Right ventricle myocardium inferior (tissue), 1 donor: ENCODE data around the gene RAD21L1. TPM values are rescaled to one million over a fixed set of nuclear protein-coding genes. Genes with fewer than 3 reads are reported as not detected.

Experiments
- ATAC-seq: fragments of 200-7000 bp; cut with Tn5 transposase; one replicate; pipeline ENCODE4 v1.9.1; 2020; ENCODE audit warnings: mild to moderate bottlenecking, moderate library complexity
- DNase-seq: peaks from one replicate; pipeline ENCODE4 v3.0.0; 2021; ENCODE audit errors: missing footprints
- intact Hi-C: fragments of 100-400 bp; cut with DNase I; formaldehyde crosslinking; loops from one replicate; pipeline ENCODE4 v1.11.0; 2022
- total RNA-seq: library from RNA; stranded (reverse); fragmentation: NEBNext Ultra II Directional; extraction: Animal tissue kit (Norgen Biotek cat#: 25700); gene quantifications from one replicate; pipeline ENCODE4 v1.2.1, GENCODE V29; 2021
- donor health status: DM: no; HTN: yes; CAD: no; lungs with severe emphysema.

Gene RAD21L1
- total RNA-seq, 1 donor from 2014 or later = not detected

DNA sequence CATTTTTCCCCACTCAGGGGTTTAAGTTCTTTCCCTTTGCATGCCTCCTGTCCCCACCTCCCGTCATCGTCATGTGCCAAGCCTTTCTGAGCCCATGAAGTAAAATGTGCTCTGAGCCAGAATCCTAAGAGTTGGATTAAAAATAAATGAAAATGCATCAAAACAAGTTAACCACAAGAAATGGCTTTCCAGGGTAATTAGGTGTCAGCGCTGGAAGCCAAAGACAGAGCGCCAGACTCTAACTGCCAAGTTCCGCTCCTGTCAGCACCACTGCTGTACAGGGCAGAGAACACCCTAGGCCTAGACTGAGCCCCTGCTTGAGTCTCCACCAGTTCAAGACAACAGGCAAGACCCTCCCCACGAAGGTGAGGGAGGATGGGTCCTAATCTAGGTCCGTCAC, 28.0 kb upstream of the RAD21L1 start:
- intact Hi-C loops = no loop called here
- DNase-seq (no peak), ATAC-seq (no peak)

DNA sequence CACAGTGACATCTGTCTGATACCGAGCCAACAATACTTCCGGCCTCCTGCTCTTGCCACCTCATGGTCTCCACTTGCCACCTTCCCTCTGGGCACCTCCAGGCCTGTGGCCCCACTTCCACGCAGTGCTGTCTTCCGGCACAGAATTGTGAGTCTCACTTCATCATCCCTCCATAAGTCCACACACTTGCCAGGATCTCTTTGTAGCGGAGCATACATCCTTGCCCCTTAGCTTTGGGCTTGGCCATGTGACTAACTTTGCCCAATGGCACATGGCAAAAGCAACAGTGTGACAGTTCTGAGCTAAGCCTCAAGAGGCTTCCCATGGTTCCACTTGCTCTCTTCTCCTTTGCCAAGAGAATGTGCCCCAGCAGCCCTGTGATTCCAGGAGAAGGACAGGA, 27.1 kb upstream of the RAD21L1 start:
- ATAC-seq = no peak
- intact Hi-C loops = no loop called here
- DNase-seq = no peak

- intact Hi-C loops = no loop called here
- no peak for DNase-seq
- ATAC-seq = no peak
Measured at GRCh38 chr20:1199212-1199873, 26.5 kb upstream of the RAD21L1 start.

DNA sequence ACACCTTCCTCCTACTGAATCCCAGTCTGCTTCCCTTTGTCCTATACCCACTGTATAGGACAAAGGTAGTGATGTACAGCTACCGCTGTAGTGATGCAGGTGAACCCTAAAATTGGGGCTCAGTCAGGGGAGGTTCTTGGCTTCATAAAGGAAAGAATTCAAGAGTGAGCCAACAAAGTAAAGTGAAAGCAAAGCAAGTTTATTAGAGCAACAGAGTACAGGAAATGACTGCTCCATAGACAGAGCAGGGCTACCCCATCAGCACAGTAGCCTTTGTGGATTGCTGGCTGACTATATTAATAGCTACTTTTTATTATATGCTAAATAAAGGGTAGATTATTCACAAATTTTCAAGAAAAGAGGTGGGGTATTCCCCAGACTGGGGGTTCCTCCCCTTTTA, 25.9 kb upstream of the RAD21L1 start:
- DNase-seq = no peak
- intact Hi-C loops = loop anchor here (10.0 kb wide), 1 partner anchor 245 kb away; no protein-coding TSS in a partner anchor
- ATAC-seq = no peak

GRCh38 chr20:1202762-1203504, 22.9 kb upstream of the RAD21L1 start, which contains the start of gene C20orf202:
TSS of gene C20orf202 (plus strand) at chr20:1203454. CDS start at chr20:1203586, 132 bp downstream.
- ATAC-seq (no peak), DNase-seq (no peak)
- intact Hi-C loops = loop anchor here (10.0 kb wide), 1 partner anchor 248 kb away; no protein-coding TSS in a partner anchor

- intact Hi-C loops = loop anchor here (10.0 kb wide), 1 partner anchor 249 kb away; no protein-coding TSS in a partner anchor
- ATAC-seq (no peak), DNase-seq (no peak)
Measured at GRCh38 chr20:1203630-1204029, 22.2 kb upstream of the RAD21L1 start.

DNA sequence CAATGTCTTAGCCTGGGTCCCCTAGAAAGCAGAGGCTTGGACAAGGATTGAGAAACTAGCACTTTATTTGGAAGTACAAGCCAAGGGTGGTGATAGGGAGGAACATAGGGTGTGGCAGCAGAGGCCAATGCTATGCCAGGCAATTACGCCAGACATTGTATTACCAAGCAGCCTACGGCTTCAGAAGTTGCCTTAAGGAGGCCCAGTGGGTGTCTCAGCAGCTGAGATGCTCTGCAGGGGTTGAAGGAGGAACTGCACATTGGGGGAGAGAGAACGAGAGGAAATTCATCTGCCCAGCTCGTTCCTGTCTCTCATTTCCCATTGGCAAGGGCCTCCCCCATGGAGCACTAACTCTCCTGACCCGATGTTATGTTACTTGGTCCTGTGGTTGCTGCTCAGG, 21.7 kb upstream of the RAD21L1 start:
- intact Hi-C loops = loop anchor here (10.0 kb wide), 1 partner anchor 249 kb away; no protein-coding TSS in a partner anchor
- DNase-seq (no peak), ATAC-seq (peak; percentile 10)

DNA sequence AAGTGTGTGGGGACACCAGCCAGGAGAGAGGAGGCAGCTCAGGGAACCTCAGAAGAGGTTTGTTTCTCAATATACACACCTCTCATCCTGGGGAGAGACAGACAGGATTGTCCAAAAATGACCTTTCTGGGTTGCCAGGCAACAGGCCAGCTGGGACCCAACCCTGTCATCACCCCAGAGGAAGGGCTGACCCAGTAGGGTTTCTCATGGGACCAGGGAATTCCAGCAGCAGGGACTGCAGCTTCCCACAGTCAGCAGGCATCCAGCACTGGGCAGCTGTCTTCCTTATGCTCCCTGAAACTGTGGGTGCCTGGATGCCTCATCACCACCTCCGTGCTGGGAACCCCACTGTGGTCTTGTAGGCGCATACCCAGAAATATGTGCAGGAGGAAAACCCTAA, 21.3 kb upstream of the RAD21L1 start:
- ATAC-seq (peak; percentile 37), DNase-seq (no peak)
- intact Hi-C loops = loop anchor here (10.0 kb wide), 1 partner anchor 250 kb away; no protein-coding TSS in a partner anchor

DNA sequence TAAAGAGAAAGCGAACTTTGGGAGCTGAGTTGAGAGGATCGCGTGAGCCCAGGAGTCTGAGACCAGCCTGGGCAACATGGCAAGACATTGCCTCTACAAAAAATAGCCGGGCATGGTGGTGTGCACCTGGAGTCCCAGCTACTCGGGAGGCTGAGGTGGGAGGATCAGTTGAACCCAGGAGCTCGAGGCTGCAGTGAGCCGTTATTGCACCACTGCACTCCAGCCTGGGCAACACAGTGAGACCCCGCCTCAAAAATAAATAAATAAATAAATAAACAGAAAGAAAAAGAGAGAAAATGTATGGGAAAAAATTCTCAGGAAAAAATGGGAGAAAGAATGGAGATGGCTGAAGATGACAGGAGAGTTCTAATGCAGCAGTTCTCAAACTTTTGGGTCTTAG, 20.0 kb upstream of the RAD21L1 start:
- no peak for ATAC-seq
- no peak for DNase-seq
- intact Hi-C loops = loop anchor here (10.0 kb wide), 1 partner anchor 251 kb away; no protein-coding TSS in a partner anchor

- intact Hi-C loops = loop anchor here (10.0 kb wide), 1 partner anchor 252 kb away; no protein-coding TSS in a partner anchor
- DNase-seq (no peak), ATAC-seq (no peak)
Measured at GRCh38 chr20:1206366-1207148, 19.3 kb upstream of the RAD21L1 start.

DNA sequence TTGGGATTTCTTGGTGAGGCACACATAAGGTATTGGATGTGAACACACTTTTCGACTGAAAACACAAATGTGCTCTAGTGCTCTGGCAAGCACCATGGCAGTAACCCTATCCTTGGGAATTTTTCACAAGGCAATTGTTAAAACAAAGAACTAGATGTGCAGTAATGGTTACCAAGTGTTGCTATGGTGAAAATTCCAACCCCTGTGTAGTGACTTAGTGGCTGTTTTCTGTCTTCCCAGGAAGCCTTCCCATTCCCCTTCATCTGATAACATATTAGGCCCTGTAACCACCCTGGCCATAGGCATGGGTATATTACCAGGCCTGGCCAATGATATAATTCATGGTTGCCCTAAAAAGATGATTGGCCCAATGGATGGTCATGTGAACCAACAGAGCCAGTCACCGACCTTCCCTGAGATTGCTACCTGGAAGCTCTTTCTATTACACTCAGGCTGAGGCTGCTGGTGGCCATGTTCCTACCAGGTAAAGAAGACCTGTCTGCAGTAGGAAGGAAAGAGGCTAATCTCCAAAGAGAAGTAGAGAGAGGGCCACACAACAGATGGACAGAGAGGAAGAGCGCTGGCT, 18.5 kb upstream of the RAD21L1 start:
- ATAC-seq = no peak
- DNase-seq = no peak
- intact Hi-C loops = loop anchor here (10.0 kb wide), 1 partner anchor 253 kb away; no protein-coding TSS in a partner anchor

DNA sequence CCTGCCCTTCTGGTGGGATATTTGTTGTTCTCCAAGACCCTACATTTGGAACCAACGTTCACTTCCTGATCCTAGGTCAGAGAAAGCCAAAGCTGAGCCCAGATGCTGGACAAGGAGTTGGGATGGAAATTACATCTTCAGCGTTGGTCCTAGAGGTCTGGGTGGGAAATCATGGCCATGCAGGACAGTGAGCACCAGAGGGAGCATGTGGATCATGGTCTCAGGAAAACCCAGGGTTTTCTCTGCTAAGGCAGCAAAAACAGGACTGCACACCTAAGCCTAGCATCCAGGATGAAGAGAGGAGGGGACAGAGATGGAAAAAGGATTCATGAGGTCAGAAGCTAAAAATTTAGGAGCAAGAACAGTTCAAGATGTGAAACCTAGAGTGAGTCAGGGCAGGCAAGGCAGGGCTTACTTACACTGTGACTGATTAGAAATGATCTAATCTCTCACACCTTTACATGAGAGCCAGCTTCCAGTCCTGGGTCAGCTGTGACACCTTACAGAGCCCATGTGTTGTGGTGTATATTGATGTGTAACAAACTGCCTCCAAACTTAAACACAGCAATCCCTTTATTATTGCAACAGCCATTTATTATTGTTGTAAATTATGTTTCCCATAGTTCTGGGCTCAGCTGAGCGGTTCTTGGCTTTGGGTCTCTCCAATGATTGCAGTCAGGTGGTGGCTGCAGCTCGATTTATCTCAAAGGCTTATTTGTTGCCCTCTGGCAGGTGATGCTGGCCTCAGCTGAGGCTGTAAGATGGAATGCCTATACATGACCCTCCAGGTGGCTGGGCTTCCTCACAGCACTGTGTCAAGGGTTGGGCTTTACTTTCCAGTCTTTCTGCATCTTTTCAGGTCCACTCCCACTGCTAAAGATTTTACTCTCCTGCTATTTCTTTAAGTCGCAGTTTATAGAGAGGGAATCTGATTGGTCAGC, 16.1 kb upstream of the RAD21L1 start:
- DNase-seq (no peak), ATAC-seq (no peak)
- intact Hi-C loops = loop anchor here (10.0 kb wide), 2 partner anchors 85 to 255 kb away; no protein-coding TSS in a partner anchor

DNA sequence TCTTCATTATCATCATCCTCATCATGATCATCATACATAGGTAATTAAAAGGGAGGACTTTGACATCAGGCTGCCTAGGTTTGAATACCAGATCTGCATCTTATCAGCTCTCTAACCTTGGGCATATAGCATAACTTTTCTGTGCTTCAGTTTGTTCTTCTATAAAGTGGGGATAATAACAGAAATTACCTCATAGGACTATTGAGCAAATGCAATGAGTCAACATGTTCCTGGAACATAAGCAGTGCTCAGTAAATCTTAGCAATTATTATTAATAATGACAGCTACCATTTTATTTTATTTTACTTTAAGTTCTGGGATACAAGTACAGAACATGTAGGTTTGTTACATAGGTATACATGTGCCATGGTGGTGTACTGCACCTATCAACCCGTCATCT, 15.3 kb upstream of the RAD21L1 start:
- ATAC-seq = no peak
- DNase-seq = no peak
- intact Hi-C loops = loop anchor here (10.0 kb wide), 1 partner anchor 86 kb away; no protein-coding TSS in a partner anchor

- intact Hi-C loops = loop anchor here (2.0 to 10.0 kb wide), 2 partner anchors 87 to 395 kb away; no protein-coding TSS in a partner anchor
- ATAC-seq (no peak), DNase-seq (no peak)
Measured at GRCh38 chr20:1212023-1212422, 13.8 kb upstream of the RAD21L1 start.

GRCh38 chr20:1212607-1213396, 13.0 kb upstream of the RAD21L1 start:
- ATAC-seq = peak; percentile 83
- DNase-seq = peak; percentile 80
- intact Hi-C loops = loop anchor here (2.0 to 10.0 kb wide), 2 partner anchors 88 to 396 kb away; no protein-coding TSS in a partner anchor

DNA sequence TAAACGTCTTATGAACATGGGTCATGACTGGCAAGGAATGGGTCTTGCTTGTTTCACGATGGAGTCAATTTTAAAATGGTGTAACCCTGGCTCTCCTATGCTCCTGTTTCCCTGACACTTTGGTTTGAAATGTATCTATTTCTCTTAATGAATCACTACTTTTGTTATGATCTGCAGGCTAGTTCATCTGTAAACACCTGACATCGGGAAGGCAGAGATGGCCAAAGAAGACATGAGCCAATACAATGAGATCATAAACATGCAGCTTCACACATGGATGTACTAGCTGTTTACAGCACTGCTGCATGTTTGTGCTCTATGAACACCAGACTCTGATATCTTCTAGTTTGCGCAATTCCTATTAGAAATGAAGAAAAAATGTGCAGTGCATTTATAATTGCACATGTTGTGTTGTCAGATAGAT, 11.0 kb upstream of the RAD21L1 start:
- no peak for DNase-seq
- no peak for ATAC-seq
- intact Hi-C loops = loop anchor here (10.0 kb wide), 1 partner anchor 90 kb away; no protein-coding TSS in a partner anchor
